ENCODE results near the gene IL10.

The IL10 gene

DNA sequence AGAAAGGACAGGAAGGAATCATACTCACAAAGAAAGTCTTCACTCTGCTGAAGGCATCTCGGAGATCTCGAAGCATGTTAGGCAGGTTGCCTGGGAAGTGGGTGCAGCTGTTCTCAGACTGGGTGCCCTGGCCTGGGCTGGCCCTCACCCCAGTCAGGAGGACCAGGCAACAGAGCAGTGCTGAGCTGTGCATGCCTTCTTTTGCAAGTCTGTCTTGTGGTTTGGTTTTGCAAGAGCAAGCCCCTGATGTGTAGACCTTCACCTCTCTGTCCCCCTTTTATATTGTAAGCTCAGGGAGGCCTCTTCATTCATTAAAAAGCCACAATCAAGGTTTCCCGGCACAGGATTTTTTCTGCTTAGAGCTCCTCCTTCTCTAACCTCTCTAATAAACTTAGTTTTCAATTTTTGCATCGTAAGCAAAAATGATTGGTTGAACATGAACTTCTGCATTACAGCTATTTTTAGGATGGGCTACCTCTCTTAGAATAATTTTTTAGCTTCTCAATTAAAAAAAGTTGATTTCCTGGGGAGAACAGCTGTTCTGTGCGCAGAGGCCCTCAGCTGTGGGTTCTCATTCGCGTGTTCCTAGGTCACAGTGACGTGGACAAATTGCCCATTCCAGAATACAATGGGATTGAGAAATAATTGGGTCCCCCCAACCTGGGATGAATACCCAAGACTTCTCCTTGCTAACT is at the start of gene IL10:
IL10 (minus strand) TSS at position 252 of the 695 bp plus-strand sequence; CDS start at position 193, 59 bp downstream.
- DNase-seq, result no peak

DNA sequence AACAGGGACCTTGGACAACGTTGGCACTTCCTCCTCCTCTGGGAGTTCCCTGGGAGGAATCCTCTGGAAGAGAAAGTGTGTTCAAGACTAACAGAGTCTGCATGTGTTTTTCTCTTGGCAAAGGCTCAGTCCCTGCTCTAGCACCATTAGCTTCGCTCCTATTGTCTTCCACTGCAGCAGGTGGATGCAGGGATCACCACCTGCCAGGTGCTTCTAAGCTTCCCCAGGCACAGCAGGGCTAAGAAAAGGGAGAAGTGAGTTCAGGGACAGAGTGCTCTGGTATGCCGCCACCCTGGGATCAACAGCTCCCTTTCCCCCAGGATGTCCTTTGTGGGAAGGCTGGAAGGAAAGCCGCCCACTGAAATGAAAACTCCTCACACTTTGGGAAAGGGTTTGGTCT is 49.2 kb upstream of the IL10 start:
- no peak for DNase-seq

DNA sequence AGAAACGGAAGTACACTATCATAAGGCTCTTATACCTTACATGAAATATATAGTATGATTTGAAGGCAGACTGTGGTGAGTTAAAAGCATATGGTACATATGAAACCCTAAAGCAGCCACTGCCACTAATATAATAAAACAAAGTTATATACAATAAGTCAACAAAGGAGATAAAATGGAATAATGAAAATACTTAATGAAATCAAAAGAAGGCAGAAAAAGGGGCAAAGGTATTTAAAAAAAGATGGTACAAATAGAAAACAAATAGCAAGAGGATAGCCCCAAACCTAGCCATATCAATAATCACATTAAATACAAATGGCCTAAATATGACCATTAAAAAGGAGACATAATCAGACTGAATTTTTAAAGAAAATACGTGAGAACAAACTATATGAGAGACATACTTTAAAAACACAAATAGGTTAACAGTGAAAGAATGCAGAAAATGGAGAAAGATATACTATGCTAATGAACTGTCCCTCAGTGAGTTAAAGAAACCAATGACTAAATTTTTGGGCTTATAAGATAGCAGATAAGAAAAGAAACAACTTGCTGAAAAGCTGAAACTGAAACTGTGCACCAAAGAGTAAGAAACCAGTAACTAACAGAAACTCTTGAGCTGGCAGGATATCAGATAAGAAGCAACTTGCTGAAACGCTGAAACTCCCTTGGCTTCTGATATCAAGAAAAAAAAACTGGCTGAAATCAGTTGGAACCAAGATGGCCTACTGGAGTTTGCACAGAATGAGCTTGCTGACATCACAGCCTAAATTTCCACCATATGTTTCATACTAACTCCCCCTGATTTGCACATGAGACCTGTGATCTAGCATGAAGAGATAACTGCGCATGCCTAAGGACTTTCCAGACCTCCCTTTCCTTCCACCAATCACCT is 44.3 kb upstream of the IL10 start:
- DNase-seq, result no peak

DNA sequence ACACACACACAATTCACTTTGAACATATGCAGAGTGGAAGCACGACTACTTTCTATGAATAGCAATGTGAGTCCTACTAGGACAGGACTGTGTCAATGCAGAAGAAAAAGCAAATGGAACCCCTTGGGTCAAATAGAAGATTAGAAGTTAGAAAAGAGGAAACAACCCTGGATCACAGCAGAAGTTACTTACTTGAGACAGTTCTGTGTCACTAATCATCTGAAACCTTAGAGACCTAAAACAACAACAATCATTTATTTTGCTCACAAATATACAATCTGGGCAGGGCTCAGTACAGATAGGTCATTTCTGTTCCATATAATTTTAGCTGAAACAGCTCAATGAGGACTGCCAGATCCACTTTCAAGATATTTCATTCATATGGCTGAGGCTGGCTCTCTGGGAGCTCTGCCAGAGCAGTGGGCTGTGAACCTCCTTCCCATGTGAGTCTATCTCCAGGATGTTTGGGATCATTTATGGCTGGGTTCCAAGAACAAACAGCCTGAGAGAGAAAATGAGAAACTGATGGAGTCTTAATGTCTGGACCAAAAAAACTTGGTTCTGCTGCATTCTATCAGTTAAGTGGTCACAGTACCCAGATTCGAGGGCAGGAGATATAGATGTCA is 42.5 kb upstream of the IL10 start:
- no peak for DNase-seq

DNA sequence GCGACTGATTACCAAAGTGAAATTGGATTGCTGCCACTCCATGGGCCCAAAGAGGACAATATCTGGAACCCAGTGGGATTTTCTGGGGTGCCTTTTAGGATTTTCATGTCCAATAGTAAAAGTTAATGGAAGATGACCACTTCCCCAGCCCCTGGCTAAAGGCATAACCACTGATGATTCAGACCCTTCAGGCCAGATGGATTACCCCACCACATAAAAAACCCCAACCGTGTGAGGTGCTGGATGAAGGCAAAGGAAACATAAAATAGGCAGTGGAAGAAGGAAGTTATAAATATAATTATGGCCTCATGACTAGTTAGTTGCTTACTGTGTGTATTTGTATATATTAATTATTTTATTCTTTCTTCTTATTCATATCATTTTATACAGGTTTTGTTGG is 40.2 kb upstream of the IL10 start:
- no peak for DNase-seq

DNA sequence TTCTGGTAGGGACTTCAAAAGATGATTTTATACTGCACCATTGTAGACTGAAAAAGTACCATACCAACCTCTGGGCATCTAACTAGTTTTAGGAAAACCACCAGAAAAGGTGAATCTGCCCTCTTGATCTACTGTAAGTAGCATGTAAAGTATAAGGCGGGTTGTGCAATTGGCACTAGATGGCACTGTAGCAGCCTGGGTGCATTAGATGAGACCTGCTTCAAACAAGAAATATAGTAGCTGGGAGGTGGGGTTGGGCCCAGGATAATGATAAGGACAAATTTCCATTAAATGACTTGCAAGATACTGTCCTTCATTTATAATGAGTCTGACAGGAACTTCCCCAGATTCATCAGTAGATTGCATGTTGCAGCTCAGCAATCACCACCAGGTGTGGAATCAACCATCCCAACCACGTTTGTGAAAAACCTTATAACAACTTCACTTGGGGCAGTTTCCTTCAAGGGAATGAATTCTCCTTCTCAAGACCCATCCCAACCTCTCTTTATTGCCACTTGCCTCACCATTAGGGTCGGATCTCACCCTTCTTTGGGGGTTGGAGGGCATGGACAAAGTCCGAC is 37.3 kb upstream of the IL10 start:
- DNase-seq, result no peak

DNA sequence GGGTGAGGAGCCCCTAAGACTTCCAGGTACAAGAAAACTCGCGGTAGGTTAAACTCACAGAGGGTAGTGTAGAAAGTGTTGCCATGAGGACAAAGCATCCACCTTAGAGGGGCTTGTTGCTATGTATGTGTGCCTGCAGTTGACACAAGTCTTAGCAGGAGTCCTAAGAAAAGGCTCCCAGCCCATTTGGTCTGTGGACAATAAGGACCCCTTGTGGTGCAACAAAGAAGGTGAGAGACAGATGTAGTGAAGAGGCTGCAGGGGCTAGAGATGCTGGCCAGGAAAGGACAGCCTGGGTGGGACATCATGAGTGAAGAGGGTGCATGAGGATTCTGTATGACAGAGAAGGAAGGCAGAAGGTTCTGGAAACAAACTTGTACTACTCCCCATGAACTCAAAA is 36.3 kb upstream of the IL10 start:
- no peak for DNase-seq

DNA sequence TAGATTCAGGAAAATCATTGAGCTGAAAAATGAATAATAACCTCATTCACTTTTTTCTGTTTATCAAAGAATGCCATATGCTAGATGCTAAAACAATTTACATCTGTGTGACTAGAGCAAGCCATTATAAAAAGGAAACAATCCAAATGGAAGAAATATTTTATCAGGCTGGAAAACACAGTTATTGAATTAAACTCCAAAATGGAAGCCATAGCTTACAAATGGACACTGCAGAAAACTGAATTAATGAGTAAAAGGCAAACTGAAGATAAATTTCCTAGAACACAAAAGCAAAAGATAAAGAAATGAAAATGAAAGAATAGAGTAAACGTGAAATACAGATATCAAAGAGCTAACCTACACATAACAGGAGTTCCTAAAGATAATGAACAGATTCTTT is 33.1 kb upstream of the IL10 start:
- no peak for DNase-seq

DNA sequence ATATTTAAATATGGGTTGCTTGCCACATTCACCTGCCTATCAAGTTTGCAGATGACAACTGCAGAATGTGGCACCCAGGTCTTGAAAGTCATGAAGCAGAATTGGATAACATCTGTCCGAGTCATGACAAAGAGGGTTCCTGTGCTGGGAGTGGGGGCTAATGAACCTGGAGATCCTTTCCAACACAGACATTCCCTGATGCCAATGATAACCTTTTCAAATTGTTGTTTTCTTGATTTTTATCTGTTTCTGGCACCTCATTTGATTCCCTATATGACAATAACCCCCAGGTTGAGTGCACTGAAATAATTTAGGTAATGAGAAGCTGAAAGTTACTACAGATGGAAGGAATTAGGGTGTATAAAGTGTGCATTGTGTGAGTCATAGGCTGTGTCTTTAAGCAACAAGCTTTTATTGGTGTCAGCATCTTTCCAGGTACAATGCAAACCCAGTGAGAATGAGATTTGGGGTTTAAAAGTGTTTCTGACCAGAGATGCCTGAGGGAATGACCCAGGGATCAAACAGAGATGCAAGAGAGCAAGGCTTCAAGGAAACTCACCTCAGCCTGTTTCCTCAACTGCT is 32.0 kb upstream of the IL10 start:
- no peak for DNase-seq

DNA sequence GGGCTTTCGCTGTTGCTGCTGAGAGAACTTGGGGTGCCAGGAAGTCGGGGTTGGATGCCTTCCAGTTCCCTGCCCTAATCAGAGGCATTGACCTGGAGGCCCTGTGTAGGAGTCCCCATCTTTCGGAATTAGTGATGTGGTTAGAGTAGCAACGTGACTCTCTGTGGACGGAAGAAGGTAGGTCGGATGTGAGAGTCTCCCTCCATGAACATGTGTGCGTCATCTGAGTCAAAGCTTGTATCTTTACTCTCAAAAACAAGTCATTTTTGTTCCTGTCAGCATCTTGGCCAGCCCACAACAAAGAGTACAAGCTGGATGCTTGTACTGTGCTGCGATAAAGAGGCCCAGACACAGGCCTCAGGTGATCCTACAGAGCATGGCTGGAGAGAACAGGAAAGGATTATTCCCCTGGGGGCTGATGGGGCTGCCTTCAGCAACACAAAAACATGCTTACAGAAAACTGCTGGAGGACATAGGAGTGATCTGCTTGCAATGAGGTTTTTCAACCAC is 31.0 kb upstream of the IL10 start:
- no peak for DNase-seq

DNA sequence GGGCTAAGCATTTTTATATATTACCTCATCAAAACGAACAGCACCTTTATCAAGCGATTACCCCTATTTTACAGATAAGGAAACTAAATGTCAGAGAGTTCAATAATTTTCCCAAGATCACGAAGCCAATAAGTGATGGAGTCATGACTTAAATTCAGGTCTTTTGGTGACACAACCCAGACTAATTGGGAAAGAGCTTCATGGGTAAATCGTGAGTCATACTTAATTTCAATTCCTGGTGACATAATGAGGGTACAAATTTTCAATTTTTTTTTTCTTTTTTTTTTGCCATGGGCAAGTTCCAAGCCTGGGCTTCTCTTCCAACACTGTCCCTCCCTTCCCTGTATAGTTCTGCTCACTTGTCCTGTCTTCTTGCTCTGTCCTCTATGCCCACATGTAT is 30.1 kb upstream of the IL10 start:
- DNase-seq, result no peak

DNA sequence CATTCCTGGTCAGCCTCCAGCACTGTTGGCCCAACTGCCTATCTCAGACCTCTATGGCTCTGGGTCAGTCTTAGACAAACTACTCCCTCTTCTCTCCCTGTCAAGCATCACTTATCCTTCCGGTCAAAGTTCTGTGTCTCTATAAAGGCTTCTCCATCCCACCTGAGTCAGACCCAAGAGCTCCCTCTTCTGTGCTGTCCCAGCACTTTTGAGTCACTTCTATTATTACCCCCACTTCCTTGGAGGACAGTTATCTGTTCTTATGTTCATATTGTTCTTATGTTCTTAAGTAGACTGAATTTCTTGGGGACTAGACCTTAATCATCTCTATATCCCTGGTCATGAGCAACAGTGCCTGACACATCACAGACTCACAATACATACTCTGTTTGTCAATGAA is 29.2 kb upstream of the IL10 start:
- no peak for DNase-seq

DNA sequence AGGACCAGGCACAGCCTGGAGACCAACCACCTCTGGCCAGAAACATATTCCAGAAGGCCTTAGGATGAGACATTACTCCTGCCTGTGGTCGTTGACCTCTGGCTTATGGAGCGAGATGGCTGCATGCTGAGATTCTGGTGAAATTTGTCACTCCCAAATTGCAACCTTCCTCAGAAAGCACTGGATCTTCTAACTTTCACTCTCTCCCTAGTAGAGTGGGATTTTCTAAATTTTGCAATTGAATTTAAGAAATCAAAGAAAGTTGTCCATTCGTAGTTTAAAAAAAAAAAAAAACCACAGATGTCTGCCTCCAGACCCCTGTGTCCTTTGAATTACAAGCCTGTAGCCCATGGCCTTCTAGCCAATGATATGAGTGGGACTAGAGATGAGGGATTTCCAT is 28.6 kb upstream of the IL10 start:
- no peak for DNase-seq

DNA sequence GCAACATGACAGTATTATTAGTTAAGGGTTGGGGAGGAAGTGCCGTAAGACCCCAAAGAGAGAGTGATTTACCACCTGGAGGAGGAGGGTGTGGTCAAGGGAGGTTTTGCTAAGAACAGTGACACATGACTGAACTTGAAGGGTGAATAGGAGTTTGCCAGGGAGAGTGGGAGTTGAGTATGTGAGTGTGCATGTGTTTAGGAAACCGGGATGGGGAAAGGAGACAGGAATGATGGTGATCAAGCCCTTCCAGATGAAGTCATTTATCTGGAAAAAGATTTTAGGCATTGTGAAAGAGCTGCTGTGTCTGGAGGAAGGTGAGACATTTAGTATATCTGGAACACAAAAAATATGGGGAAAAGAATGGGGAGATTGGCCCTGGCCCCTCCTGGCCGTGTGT is 28.1 kb upstream of the IL10 start:
- no peak for DNase-seq

DNA sequence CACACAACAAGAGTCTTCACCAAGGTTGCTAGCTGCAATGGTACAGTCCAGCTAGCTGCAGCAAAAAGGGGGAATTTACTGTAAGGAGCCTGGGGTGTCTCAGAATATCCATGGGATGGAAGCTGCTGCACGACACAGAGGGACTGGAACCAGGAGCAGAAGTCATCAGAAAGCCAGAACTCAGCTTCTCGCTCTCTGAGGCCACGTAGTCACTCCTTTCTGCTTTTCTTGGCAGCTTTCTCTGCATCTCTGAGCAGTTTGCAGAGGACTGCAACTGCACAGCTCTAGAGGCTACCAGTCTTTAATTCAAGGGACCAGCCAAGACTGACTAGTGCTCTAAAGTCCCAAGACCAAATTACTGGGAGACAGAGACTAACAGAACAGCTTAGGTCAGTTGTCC is 27.0 kb upstream of the IL10 start:
- DNase-seq, result no peak

DNA sequence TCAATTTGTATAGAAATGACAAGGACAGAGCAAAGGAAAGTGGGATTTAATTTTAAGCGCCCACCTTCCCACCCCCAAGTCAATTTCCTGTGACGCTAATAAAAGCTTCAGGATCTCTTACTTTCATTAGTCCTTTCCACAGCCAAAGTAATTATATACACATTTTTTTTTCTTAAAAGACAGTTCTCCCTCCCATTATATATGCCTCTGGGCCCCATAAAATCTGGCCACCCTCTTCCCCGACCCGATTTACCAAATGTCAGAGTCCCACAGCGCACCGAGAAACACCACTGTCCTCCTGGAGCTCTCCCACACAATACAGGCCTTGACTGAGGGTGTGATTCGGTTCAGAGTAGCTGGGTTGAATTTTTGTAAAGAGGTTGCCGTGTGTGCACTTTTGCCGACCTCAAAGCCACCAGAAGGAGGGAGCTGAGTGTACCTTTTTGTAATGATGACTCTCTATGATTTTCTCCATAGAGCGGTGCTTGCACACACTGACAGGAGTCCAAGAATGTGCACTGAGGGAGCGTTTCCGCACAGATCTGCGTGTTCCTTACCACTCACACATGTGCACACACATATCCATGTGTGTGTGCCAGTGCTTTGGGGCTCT is 26.2 kb upstream of the IL10 start:
- no peak for DNase-seq

DNA sequence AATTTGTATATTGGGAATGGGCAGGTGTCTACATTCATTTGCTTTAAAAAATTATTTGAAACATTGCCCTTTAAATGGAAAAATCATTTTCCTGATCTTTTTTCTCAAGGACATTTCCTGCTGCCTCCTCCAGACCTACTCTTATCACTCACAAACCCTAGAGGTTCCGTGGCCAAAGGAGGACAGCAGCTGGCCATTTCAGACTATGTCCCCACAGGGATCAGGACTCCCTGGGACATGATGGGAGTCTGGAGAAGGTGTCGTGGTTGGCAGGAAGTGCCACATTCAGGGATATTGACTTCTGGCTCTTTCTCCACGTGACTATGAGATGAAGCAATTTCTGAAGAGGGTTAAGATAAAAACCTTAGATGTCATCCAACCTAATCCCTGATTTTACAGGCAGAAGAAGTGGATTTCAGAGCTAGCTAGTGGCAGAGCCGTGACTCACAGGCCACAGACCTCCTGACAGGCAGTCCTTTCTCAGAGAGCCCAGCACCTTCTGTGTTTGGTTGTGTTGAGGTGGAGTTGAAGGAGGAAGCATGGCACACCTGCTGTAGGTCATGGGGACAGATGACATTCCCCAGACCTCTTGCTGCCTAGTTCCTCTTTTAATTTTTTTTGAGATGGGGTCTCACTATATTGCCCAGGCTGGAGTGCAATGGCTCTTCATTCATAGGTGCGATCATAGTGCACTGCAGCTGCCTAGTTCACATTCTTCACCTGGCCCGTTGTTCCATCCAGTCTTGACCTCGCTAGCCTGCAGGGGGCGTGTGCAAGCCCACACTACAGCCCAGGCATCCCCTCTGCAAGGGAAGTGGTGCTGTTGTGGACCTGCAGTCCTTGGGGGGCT is 25.5 kb upstream of the IL10 start:
- no peak for DNase-seq

DNA sequence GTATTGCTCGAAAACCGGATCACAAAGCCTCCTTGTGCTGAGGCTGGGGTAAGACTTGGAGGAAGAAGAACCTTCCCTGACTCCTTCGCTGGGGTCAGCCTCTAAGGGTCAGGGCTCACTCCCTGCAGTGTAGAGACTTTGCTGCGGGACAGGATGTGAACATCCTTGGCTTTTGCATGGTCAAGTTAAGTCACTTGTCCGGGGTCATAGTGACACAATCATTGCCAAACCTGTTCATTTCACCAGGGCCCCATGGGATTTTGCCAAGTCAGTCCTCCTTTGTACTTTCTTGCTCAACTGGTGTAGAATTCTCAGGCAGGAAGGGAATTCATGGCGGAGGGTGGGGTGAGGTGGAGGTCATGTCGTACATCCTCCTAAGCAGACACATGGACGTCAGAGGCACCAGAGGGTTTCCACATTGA is 24.7 kb upstream of the IL10 start:
- no peak for DNase-seq

DNA sequence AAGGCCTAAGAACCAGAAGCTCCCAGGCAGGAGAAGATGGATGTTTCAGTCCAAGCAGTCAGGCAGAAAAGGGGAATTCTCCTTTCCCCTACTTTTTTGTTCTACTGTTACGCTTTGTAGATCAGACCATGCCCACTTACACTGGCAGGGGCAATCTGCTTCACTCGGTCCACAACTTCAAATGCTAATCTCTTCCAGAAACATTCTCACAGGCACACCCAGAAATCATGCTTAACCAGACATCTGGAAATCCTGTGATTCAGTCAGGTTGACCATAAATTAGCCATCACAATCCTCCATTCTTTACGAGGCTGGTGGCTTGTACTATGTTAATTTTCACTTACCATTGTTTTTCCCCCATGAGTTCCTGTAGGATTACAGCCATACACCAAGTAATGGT is 23.8 kb upstream of the IL10 start:
- no peak for DNase-seq

DNA sequence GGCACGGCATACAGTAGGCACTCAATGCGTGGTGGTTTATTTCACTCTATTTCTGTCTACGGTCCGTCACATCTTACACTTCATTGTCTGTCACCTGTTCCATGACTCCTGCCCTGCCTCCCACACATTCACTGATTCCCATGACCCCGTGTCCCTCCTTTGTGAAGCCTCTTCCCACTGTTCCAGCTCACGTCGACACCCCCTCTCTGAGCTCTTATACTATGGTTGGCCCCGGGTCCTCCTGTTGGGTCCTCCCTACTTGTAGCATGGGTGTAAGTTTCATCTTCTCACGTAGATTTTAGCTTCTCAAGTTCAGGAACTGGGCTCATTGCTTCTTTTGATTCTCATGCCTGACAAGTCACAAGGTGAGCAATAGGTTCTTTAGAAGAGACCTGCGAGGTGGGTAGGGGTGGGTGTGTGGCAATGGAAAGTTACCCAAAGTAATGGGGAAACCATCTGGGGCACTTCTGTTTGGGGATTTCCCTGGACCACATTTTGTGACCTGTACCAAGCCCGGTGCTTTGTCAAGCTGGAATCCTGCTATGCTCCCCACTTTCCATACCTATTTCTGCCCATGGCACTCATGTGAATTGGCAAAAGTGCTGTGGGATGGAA is 22.1 kb upstream of the IL10 start:
- DNase-seq, result no peak

DNA sequence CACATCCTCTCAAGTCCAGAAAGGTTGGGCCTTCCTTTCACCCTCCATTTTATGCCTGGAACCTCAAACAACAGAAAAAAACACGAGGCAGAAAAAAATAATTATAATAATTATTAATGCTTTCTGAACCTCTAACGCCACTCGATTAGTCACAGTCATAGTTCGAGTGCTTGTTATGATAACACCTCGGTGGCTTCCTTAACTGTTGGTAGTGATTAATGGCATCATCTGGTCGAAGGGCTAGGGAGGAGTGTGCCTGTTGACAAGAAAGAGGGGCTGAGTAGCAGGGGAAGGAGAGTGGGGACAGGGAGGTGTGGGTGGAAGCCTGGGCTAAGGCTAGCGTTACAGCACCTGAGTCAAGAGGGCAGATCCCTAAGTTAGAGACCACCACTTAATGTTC is 21.3 kb upstream of the IL10 start:
- DNase-seq, result no peak

Data from DMS 273 treated with DMSO at 0.1 percent for 48 hours (cell line).